SU-DHL-6 (cell line): ENCODE results near the gene PSMA4.

ENCODE experiments used
- H2AFZ ChIP-seq: fragments of 200-600 bp; sonication (generic); 2 replicates; pipeline ENCODE4 v1.6.1; 2014; ENCODE audit warnings: low read depth, mild to moderate bottlenecking, moderate library complexity, mixed read lengths, antibody characterized with exemption, low read length; ENCODE audit not compliant: severe bottlenecking
- H3F3A ChIP-seq: fragments of 200-600 bp; shearing (Covaris generic); 2 replicates; pipeline ENCODE4 v1.6.0; 2016; ENCODE audit warnings: antibody characterized with exemption, mild to moderate bottlenecking; ENCODE audit not compliant: insufficient read depth
- H3K27ac ChIP-seq: fragments of 200-600 bp; sonication (generic); 2 replicates; pipeline ENCODE4 v1.5.1; 2016; ENCODE audit warnings: low read depth, mild to moderate bottlenecking, low read length, moderate library complexity, mixed read lengths
- H3K27me3 ChIP-seq: fragments of 200-600 bp; sonication (generic), shearing (Covaris generic); 2 replicates; pipeline ENCODE4 v1.6.0; 2014; ENCODE audit warnings: mild to moderate bottlenecking, low read length
- H3K36me3 ChIP-seq: fragments of 200-600 bp; sonication (generic); 2 replicates; pipeline ENCODE4 v1.6.1; 2014; ENCODE audit warnings: mild to moderate bottlenecking, low read length, mixed read lengths
- H3K4me2 ChIP-seq: fragments of 300-600, 200-600 bp; shearing (Covaris generic), sonication (generic); 2 replicates; pipeline ENCODE4 v1.6.0; 2014; ENCODE audit warnings: low read length, low read depth, mild to moderate bottlenecking; ENCODE audit not compliant: poor library complexity, severe bottlenecking
- H3K4me3 ChIP-seq: fragments of 200-600 bp; sonication (generic); 2 replicates; pipeline ENCODE4 v1.5.1; 2014; ENCODE audit warnings: antibody characterized with exemption, low read length, mild to moderate bottlenecking, mixed read lengths; ENCODE audit not compliant: insufficient read depth, poor library complexity, severe bottlenecking
- H3K79me2 ChIP-seq: fragments of 200-600 bp; sonication (generic); 2 replicates; pipeline ENCODE4 v1.6.1; 2014; ENCODE audit warnings: mild to moderate bottlenecking, low read length, moderate library complexity; ENCODE audit not compliant: insufficient read depth
- H3K9ac ChIP-seq: fragments of 200-600 bp; sonication (generic); 2 replicates; pipeline ENCODE4 v1.7.0; 2014; ENCODE audit warnings: mild to moderate bottlenecking, low read length
- H3K9me2 ChIP-seq: fragments of 200-600 bp; sonication (generic); replicated peaks from 2 replicates; pipeline ENCODE4 v1.6.1; 2014; ENCODE audit warnings: low read length; ENCODE audit not compliant: insufficient read depth
- H3K9me3 ChIP-seq: fragments of 200-600 bp; sonication (generic); 2 replicates; pipeline ENCODE4 v1.6.1; 2014; ENCODE audit warnings: low read length, mixed read lengths; ENCODE audit not compliant: insufficient read depth
- H4K20me1 ChIP-seq: fragments of 200-600 bp; sonication (generic); 2 replicates; pipeline ENCODE4 v1.6.1; 2014; ENCODE audit warnings: low read depth, mild to moderate bottlenecking, antibody characterized with exemption, low read length, moderate library complexity, mixed read lengths
- EZH2phosphoT487 ChIP-seq: fragments of 200-600 bp; sonication (generic), shearing (Covaris generic); conservative IDR thresholded peaks from 2 replicates; pipeline ENCODE4 v1.6.1; 2018; ENCODE audit warnings: mild to moderate bottlenecking, antibody characterized with exemption, low read length, moderate library complexity, mixed read lengths
- TF ChIP-seq, protein P1 (sequence below): fragments of 200-600 bp; sonication (generic); IDR thresholded peaks from one replicate; pipeline ENCODE4 v1.5.1; 2017; ENCODE audit warnings: antibody characterized with exemption, mild to moderate bottlenecking, low read length, moderate library complexity; ENCODE audit not compliant: insufficient read depth, poor library complexity, severe bottlenecking

PSMA4 gene

GRCh38 chr15:78502641-78503040 lies 37.6 kb upstream of the PSMA4 start:
- H3K79me2 ChIP-seq, result no peaks in the 10 kb centered on the region
- no peaks in the 10 kb centered on the region for H4K20me1 ChIP-seq
- H3K9ac ChIP-seq, result no peak overlapping the region
- H3K9me3 ChIP-seq, result no peaks in the 10 kb centered on the region
- no peak overlapping the region for H3K4me3 ChIP-seq
- H3F3A ChIP-seq, result peaks cover 9% of the 10 kb centered on the region; the same call in 1 of the 2 replicates
- TF ChIP-seq EZH2phosphoT487, result no peak
- TF ChIP-seq, protein P1, sequence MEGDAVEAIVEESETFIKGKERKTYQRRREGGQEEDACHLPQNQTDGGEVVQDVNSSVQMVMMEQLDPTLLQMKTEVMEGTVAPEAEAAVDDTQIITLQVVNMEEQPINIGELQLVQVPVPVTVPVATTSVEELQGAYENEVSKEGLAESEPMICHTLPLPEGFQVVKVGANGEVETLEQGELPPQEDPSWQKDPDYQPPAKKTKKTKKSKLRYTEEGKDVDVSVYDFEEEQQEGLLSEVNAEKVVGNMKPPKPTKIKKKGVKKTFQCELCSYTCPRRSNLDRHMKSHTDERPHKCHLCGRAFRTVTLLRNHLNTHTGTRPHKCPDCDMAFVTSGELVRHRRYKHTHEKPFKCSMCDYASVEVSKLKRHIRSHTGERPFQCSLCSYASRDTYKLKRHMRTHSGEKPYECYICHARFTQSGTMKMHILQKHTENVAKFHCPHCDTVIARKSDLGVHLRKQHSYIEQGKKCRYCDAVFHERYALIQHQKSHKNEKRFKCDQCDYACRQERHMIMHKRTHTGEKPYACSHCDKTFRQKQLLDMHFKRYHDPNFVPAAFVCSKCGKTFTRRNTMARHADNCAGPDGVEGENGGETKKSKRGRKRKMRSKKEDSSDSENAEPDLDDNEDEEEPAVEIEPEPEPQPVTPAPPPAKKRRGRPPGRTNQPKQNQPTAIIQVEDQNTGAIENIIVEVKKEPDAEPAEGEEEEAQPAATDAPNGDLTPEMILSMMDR, result no peak
- H3K36me3 ChIP-seq, result peaks cover 21% of the 10 kb centered on the region; the same call in 1 of the 2 replicates
- no peaks in the 10 kb centered on the region for H3K9me2 ChIP-seq
- H3K27ac ChIP-seq, result no peak overlapping the region
- H2AFZ ChIP-seq, result no peak overlapping the region
- H3K27me3 ChIP-seq, result no peaks in the 10 kb centered on the region
- H3K4me2 ChIP-seq, result no peak overlapping the region

DNA sequence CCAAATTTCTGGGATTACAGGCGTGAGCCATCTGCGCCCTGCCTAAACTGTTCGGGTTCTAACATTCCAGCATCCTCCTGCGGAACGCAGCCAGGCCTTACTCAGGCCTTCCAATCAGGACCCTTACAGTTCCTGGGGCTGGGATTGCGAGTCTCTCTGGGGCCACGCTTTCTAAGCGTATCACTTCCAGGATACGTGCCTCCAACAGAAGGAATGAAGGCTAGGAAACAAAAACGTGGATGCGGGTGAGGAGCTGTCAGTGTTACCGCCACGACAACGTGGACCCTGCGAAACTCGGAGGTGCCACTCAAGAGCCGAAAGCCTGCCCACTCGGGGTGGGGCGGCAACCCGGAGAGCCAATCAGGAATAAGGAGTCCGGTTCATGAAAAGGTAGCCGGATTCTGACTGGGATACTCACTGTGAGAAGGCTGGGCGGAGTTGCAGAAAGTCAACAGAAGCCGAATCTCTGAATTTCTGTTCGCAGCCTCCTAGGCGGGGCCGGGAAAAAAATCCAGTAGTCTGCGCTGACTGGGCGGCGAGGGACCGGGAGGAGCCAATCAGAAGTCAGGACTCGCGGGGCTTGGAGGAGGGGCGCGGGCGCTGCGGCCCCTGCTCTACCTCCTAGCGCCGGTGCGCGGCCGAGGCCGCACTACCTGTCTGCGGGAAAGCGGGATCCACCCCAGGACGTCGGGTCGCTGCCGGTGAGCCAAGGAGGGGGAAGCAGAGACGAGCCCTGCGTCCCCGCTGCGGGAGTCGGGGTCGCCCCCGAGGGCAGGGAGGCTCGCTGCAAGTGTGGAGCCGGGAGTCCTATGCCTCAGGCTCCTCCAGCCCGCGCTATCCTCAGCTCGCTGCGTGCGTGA lies 33.0 kb upstream of the PSMA4 start, which contains the start of gene HYKK:
HYKK (plus strand) TSS at position 607 of the 860 bp plus-strand sequence. CDS start 5,512 bp downstream, outside the sequence.
- Histone ChIP-seq H3K27me3 (no peaks in the 10 kb centered on the region), H3K27ac (no peak within 1 kb of the TSS), H3F3A (0 out of 2 replicates have a peak, but pooled peaks cover 8% of the 10 kb centered on the region), H3K9ac (peak within 1 kb of the TSS; percentile 57), H3K4me2 (peak within 1 kb of the TSS; percentile 60), H3K9me2 (no peaks in the 10 kb centered on the region), H3K79me2 (no peaks in the 10 kb centered on the region), H4K20me1 (no peaks in the 10 kb centered on the region), H3K4me3 (peak within 1 kb of the TSS; percentile 59), H3K36me3 (no peaks in the 10 kb centered on the region), H3K9me3 (no peaks in the 10 kb centered on the region), H2AFZ (peak within 1 kb of the TSS; percentile 76)
- TF ChIP-seq EZH2phosphoT487, result no peak
- TF ChIP-seq, protein P1, result no peak

- Histone ChIP-seq H3K9me3 (no peaks in the 10 kb centered on the region), H3K27me3 (no peaks in the 10 kb centered on the region), H3F3A (0 out of 2 replicates have a peak, but pooled peaks cover 4% of the 10 kb centered on the region), H3K27ac (no peak overlapping the region), H4K20me1 (no peaks in the 10 kb centered on the region), H3K9ac (peak overlapping the region; percentile 57), H3K36me3 (no peaks in the 10 kb centered on the region), H3K4me3 (peak overlapping the region; percentile 59), H3K4me2 (peak overlapping the region; percentile 60), H3K9me2 (no peaks in the 10 kb centered on the region), H3K79me2 (no peaks in the 10 kb centered on the region), H2AFZ (peak overlapping the region; percentile 76)
- TF ChIP-seq EZH2phosphoT487, result no peak
- TF ChIP-seq, protein P1, result no peak
These were observed 32.4 kb upstream of the PSMA4 start for GRCh38 chr15:78507831-78508160.
